Aorta (tissue), 5 donors: ENCODE data around the gene NCLN. TPM values are rescaled to one million over a fixed set of nuclear protein-coding genes. Genes with fewer than 3 reads are reported as not detected.
A peak's percentile ranks its signal among the peaks of the same experiment; 100 is the strongest.

ENCODE experiments used
- ATAC-seq: fragments of 200-7000 bp; cut with Tn5 transposase; one replicate; pipeline ENCODE4 v1.9.1; 2022; ENCODE audit warnings: moderate library complexity; ENCODE audit not compliant: low FRiP score
- DNase-seq, 2 donors: peaks; one replicate each; pipeline ENCODE4 v3.0.0-alpha.2; 2020
- H3K27ac ChIP-seq, 2 donors: one replicate each; pipeline ENCODE4 v1.5.1; 2013; ENCODE audit warnings: low read length in 2 of 2, mild to moderate bottlenecking in 2 of 2, moderate library complexity in 2 of 2, control low read depth in 1 of 2, inconsistent platforms in 1 of 2, low read depth in 1 of 2
- H3K27me3 ChIP-seq, 2 donors: one replicate each; pipeline ENCODE4 v1.6.1; 2013; ENCODE audit warnings: control low read depth in 1 of 2, low read length in 1 of 2, mild to moderate bottlenecking in 1 of 2, moderate library complexity in 1 of 2; ENCODE audit not compliant: insufficient read depth in 2 of 2, control insufficient read depth in 1 of 2
- H3K36me3 ChIP-seq, 2 donors: one replicate each; pipeline ENCODE4 v1.6.1; 2013; ENCODE audit warnings: control low read depth in 1 of 2, low read length in 1 of 2, mild to moderate bottlenecking in 1 of 2; ENCODE audit not compliant: insufficient read depth in 2 of 2, control insufficient read depth in 1 of 2
- H3K4me1 ChIP-seq, 2 donors: one replicate each; pipeline ENCODE4 v1.6.1; 2013; ENCODE audit warnings: low read length in 2 of 2, control low read depth in 1 of 2, mild to moderate bottlenecking in 1 of 2, moderate library complexity in 1 of 2; ENCODE audit not compliant: insufficient read depth in 2 of 2, control insufficient read depth in 1 of 2
- H3K4me3 ChIP-seq, 2 donors: one replicate each; pipeline ENCODE4 v1.5.1; 2013; ENCODE audit warnings: low read length in 2 of 2, control low read depth in 1 of 2, mild to moderate bottlenecking in 1 of 2
- H3K9me3 ChIP-seq: one replicate; pipeline ENCODE4 v1.6.1; 2013; ENCODE audit warnings: mild to moderate bottlenecking, low read length; ENCODE audit not compliant: control insufficient read depth
- whole genome bisulfite sequencing, 2 donors: extraction: QIAGEN DNeasy Blood & Tissue Kit; methylation state at CpG; one replicate each; pipeline ENCODE4 v1.1.7; 2013; 5-methylcytosine and 5-hydroxymethylcytosine counted together
- intact Hi-C, 2 donors: fragments of 100-400 bp; cut with DNase I; formaldehyde crosslinking; loops; one replicate each; pipeline versions ENCODE4 v1.14.2 to v1.15.0; 2022
- polyA plus RNA-seq, 2 donors: library from polyadenylated mRNA; stranded (reverse); fragments of 200-250 nt; gene quantifications; one replicate each; pipeline ENCODE4 v1.2.3, GENCODE V29; 2013
- total RNA-seq, 2 donors: library from RNA; stranded (reverse); fragmentation: NEBNext Ultra II Directional; extraction: Animal tissue kit (Norgen Biotek cat#: 25700); gene quantifications; one replicate each; pipeline ENCODE4 v1.2.1, GENCODE V29; 2021
- donor health status: healthy with polysubstance abuse.
- donor health status: Bipolar disorder and iron deficiency.
- donor health status: DM: no; HTN: no; CAD: no.
- donor health status: DM: no; HTN: no; CAD: no.
- donor health status: DM: yes; HTN: yes; CAD: no.

Gene NCLN
- total and polyA plus RNA-seq, 4 donors = 14.7 to 47.0 (median 27.8) TPM

- Histone ChIP-seq H3K9me3 (no peaks in the 10 kb centered on the region), H3K4me3 (no peak overlapping the region), H3K4me1 (no peaks in the 10 kb centered on the region), H3K27ac (no peak overlapping the region), H3K27me3 (no peaks in the 10 kb centered on the region), H3K36me3 (no peaks in the 10 kb centered on the region)
- DNase-seq (peak in 1 of 2 donors; percentile 62), ATAC-seq (peak; percentile 49)
- 77 to 79% methylated on average over 11 of the region's 11 CpGs for WGBS, 2 donors
- intact Hi-C loops = no loop called here
Observed at GRCh38 chr19:3176715-3177501, 8.8 kb upstream of the NCLN start.

- Histone ChIP-seq H3K27me3 (no peaks in the 10 kb centered on the region), H3K36me3 (no peaks in the 10 kb centered on the region), H3K9me3 (no peaks in the 10 kb centered on the region), H3K27ac (no peak within 1 kb of the TSS), H3K4me3 (no peak within 1 kb of the TSS), H3K4me1 (no peaks in the 10 kb centered on the region)
- DNase-seq = peak in 1 of 2 donors; percentile 76
- intact Hi-C loops = no loop called here
- WGBS, 2 donors = 82 to 83% methylated on average over 35 to 42 of the region's 42 CpGs
- peak; percentile 40 for ATAC-seq
Observed at GRCh38 chr19:3178377-3178972, 7.3 kb upstream of the NCLN start, which contains the start of gene S1PR4. Gene S1PR4 (plus strand): TSS chr19:3178769. CDS start chr19:3178793, 24 bp downstream.

- DNase-seq (peak in 1 of 2 donors; percentile 73), ATAC-seq (peak; percentile 30)
- WGBS, 2 donors = 87 to 90% methylated on average over 43 to 52 of the region's 52 CpGs
- Histone ChIP-seq H3K27ac (no peak overlapping the region), H3K36me3 (no peaks in the 10 kb centered on the region), H3K4me1 (no peaks in the 10 kb centered on the region), H3K27me3 (no peaks in the 10 kb centered on the region), H3K4me3 (no peak overlapping the region), H3K9me3 (no peaks in the 10 kb centered on the region)
- intact Hi-C loops = no loop called here
Observed at GRCh38 chr19:3178973-3179738, 6.6 kb upstream of the NCLN start.

- peak in 1 of 2 donors; percentile 76 for DNase-seq
- WGBS, 2 donors = 88 to 89% methylated on average over 31 of the region's 31 CpGs
- intact Hi-C loops = no loop called here
- H3K4me1 ChIP-seq = no peaks in the 10 kb centered on the region
- no peaks in the 10 kb centered on the region for H3K36me3 ChIP-seq
- peak; percentile 51 for ATAC-seq
- H3K27me3 ChIP-seq = no peaks in the 10 kb centered on the region
- no peak overlapping the region for H3K4me3 ChIP-seq
- H3K27ac ChIP-seq = no peak overlapping the region
- no peaks in the 10 kb centered on the region for H3K9me3 ChIP-seq
Observed at GRCh38 chr19:3179739-3180293, 5.9 kb upstream of the NCLN start.

GRCh38 chr19:3183721-3184641 is 1.7 kb upstream of the NCLN start:
- DNase-seq (peak in 1 of 2 donors; percentile 55), ATAC-seq (no peak)
- H3K4me1 ChIP-seq = no peaks in the 10 kb centered on the region
- no peaks in the 10 kb centered on the region for H3K9me3 ChIP-seq
- H3K27me3 ChIP-seq = no peaks in the 10 kb centered on the region
- no peaks in the 10 kb centered on the region for H3K36me3 ChIP-seq
- intact Hi-C loops = no loop called here
- H3K4me3 ChIP-seq = no peak overlapping the region
- 79 to 83% methylated on average over 13 of the region's 13 CpGs for WGBS, 2 donors
- H3K27ac ChIP-seq = no peak overlapping the region

GRCh38 chr19:3184847-3185460 is 776 bp upstream of the NCLN start:
- Histone ChIP-seq H3K27ac (no peak overlapping the region), H3K4me1 (no peaks in the 10 kb centered on the region)
- intact Hi-C loops = no loop called here

GRCh38 chr19:3186160-3186688 is 494 bp downstream of the NCLN start:
- 0 to 1% methylated on average over 34 to 38 of the region's 38 CpGs for WGBS, 2 donors
- no peaks in the 10 kb centered on the region for H3K4me1 ChIP-seq
- intact Hi-C loops = no loop called here

More at GRCh38 chr19:3184847-3185460, 776 bp upstream of the NCLN start:
- Histone ChIP-seq H3K36me3 (no peaks in the 10 kb centered on the region), H3K4me3 (peak overlapping the region; percentile 6 to 56), H3K27me3 (no peaks in the 10 kb centered on the region), H3K9me3 (no peaks in the 10 kb centered on the region)
- DNase-seq = peak; percentile 84 to 87
- peak; percentile 76 for ATAC-seq
- 12 to 15% methylated on average over 14 of the region's 14 CpGs for WGBS, 2 donors

More at GRCh38 chr19:3186160-3186688, 494 bp downstream of the NCLN start:
- no peaks in the 10 kb centered on the region for H3K36me3 ChIP-seq
- peak in 1 of 2 donors; percentile 77 for DNase-seq
- H3K27me3 ChIP-seq = no peaks in the 10 kb centered on the region
- H3K27ac ChIP-seq = no peak overlapping the region
- peak overlapping the region; percentile 52 to 56 for H3K4me3 ChIP-seq
- H3K9me3 ChIP-seq = no peaks in the 10 kb centered on the region
- ATAC-seq = no peak
